Caco-2 (cell line): ENCODE data around the gene TLE3. TPM values are rescaled to one million over a fixed set of nuclear protein-coding genes. Genes with fewer than 3 reads are reported as not detected.

Experiments used
- BruUV-seq: library from RNA; stranded (reverse); fragments of 400-500 nt; replicated peaks from 2 replicates; lab custom pipeline; 2021; lab: Mats Ljungman, UMichigan
- CTCF ChIA-PET: fragments of 300-600 bp; sonication (Branson Sonifier 250); formaldehyde crosslinking; loops from one replicate; lab custom pipeline; 2022; ENCODE audit warnings: antibody characterized with exemption; lab: Charles Lee
- POLR2A ChIA-PET: fragments of 300-600 bp; sonication (Branson Sonifier 250); formaldehyde crosslinking; loops from one replicate; lab custom pipeline; 2022; ENCODE audit warnings: antibody characterized with exemption; lab: Charles Lee
- DNase-seq, 2 experiments: peaks; one replicate each; pipeline versions ENCODE4 v3.0.0 to v3.0.0-alpha.2; 2020 to 2022
- H3K27me3 ChIP-seq: replicated peaks from 2 replicates; pipeline ENCODE4 v1.6.0; 2011; ENCODE audit warnings: low read length; ENCODE audit not compliant: control insufficient read depth, insufficient read depth
- H3K36me3 ChIP-seq: 2 replicates; pipeline ENCODE4 v1.5.1; 2011; ENCODE audit warnings: low read length; ENCODE audit not compliant: control insufficient read depth, insufficient read depth
- H3K4me1 ChIP-seq: fragments of 250-450 bp; sonication (Bioruptor Pico); 2 replicates; pipeline ENCODE4 v1.5.1; 2020; ENCODE audit warnings: mild to moderate bottlenecking
- H3K4me3 ChIP-seq: 2 replicates; pipeline ENCODE4 v1.5.1; 2011; ENCODE audit warnings: low read depth, mild to moderate bottlenecking, control low read depth, low read length
- H3K9me3 ChIP-seq: fragments of 250-450 bp; sonication (Bioruptor Pico); 2 replicates; pipeline ENCODE4 v1.5.1; 2020; ENCODE audit warnings: mild to moderate bottlenecking, moderate library complexity
- H3K27ac Mint-ChIP-seq: one replicate; pipeline ENCODE4 v1.8.0; 2022; ENCODE audit warnings: mixed read lengths; ENCODE audit not compliant: unreplicated experiment
- H3K27me3 Mint-ChIP-seq: one replicate; pipeline ENCODE4 v1.8.0; 2022; ENCODE audit warnings: mixed read lengths; ENCODE audit not compliant: insufficient read depth, unreplicated experiment
- H3K36me3 Mint-ChIP-seq: one replicate; pipeline ENCODE4 v1.8.0; 2022; ENCODE audit warnings: mild to moderate bottlenecking, mixed read lengths; ENCODE audit not compliant: insufficient read depth, unreplicated experiment
- H3K4me1 Mint-ChIP-seq: one replicate; pipeline ENCODE4 v1.8.0; 2022; ENCODE audit warnings: low read depth, mixed read lengths; ENCODE audit not compliant: unreplicated experiment
- H3K4me3 Mint-ChIP-seq: one replicate; pipeline ENCODE4 v1.8.0; 2022; ENCODE audit warnings: mild to moderate bottlenecking, moderate library complexity, mixed read lengths; ENCODE audit not compliant: unreplicated experiment
- H3K9me3 Mint-ChIP-seq: one replicate; pipeline ENCODE4 v1.8.0; 2022; ENCODE audit warnings: mixed read lengths; ENCODE audit not compliant: unreplicated experiment
- CTCF ChIP-seq, 2 experiments: fragments of 200-600 bp in 1 of 2; IDR thresholded peaks; 1 replicate in 1 of 2; 2 replicates in 1 of 2; pipeline versions ENCODE4 v1.5.1 to v1.8.0; 2011 to 2022; ENCODE audit warnings: antibody characterized with exemption in 1 of 2, control low read depth in 1 of 2, inconsistent platforms in 1 of 2, low read depth in 1 of 2, low read length in 1 of 2, mild to moderate bottlenecking in 1 of 2, moderate library complexity in 1 of 2; ENCODE audit not compliant: insufficient read depth in 1 of 2, severe bottlenecking in 1 of 2, unreplicated experiment in 1 of 2
- intact Hi-C: fragments of 100-400 bp; cut with micrococcal nuclease; formaldehyde crosslinking; loops from one replicate; pipeline ENCODE4 v1.10.0; 2022; ENCODE audit not compliant: unreplicated experiment
- total RNA-seq: library from RNA; stranded (reverse); gene quantifications from 2 replicates; pipeline ENCODE4 v1.2.3, GENCODE V29; 2022

TLE3 gene
- total RNA-seq, 1 experiment from 2014 or later = 105 TPM

- Histone ChIP-seq H3K4me1 (peaks cover 15% of the 10 kb centered on the region; the same call in 1 of the 2 replicates), H3K4me3 (no peak overlapping the region), H3K27me3 (no peaks in the 10 kb centered on the region), H3K9me3 (no peaks in the 10 kb centered on the region), H3K36me3 (no peaks in the 10 kb centered on the region)
- CTCF ChIA-PET = no interaction called here
- Mint-ChIP-seq H3K27ac (no peak overlapping the region), H3K9me3 (no peaks in the 10 kb centered on the region), H3K4me1 (peaks cover 8% of the 10 kb centered on the region), H3K27me3 (no peaks in the 10 kb centered on the region), H3K36me3 (no peaks in the 10 kb centered on the region), H3K4me3 (no peak overlapping the region)
- intact Hi-C loops = no loop called here
- no peak for DNase-seq
- TF ChIP-seq CTCF (IDR thresholded peaks at IDR 0.05; ENCODE audit: insufficient read depth in 1 of 2, low read depth in 1 of 2, low read length in 1 of 2, severe bottlenecking in 1 of 2, unreplicated experiment in 1 of 2) = no peak
- no TSS peak for BruUV-seq
- POLR2A ChIA-PET = no interaction called here
Observed at GRCh38 chr15:70119911-70120508, 22.3 kb upstream of the TLE3 start.

GRCh38 chr15:70118599-70118998 is 20.9 kb upstream of the TLE3 start:
- no TSS peak for BruUV-seq
- CTCF ChIA-PET = no interaction called here
- no peaks in the 10 kb centered on the region for H3K9me3 ChIP-seq
- H3K27ac Mint-ChIP-seq = no peak overlapping the region
- no peak for DNase-seq
- POLR2A ChIA-PET = no interaction called here
- intact Hi-C loops = no loop called here
- H3K27me3 ChIP-seq = no peaks in the 10 kb centered on the region
- peaks cover 15% of the 10 kb centered on the region; the same call in 1 of the 2 replicates for H3K4me1 ChIP-seq
- H3K36me3 ChIP-seq = no peaks in the 10 kb centered on the region
- H3K4me3 Mint-ChIP-seq = no peak overlapping the region
- no peak for TF ChIP-seq CTCF (IDR thresholded peaks at IDR 0.05; ENCODE audit: insufficient read depth in 1 of 2, low read depth in 1 of 2, low read length in 1 of 2, severe bottlenecking in 1 of 2, unreplicated experiment in 1 of 2)
- no peaks in the 10 kb centered on the region for H3K9me3 Mint-ChIP-seq
- H3K4me3 ChIP-seq = no peak overlapping the region
- H3K4me1 Mint-ChIP-seq = peaks cover 16% of the 10 kb centered on the region
- H3K27me3 Mint-ChIP-seq = no peaks in the 10 kb centered on the region
- H3K36me3 Mint-ChIP-seq = no peaks in the 10 kb centered on the region

- intact Hi-C loops = no loop called here
- H3K36me3 ChIP-seq = no peaks in the 10 kb centered on the region
- no peaks in the 10 kb centered on the region for H3K9me3 Mint-ChIP-seq
- no TSS peak for BruUV-seq
- no peaks in the 10 kb centered on the region for H3K9me3 ChIP-seq
- no peak for TF ChIP-seq CTCF (IDR thresholded peaks at IDR 0.05; ENCODE audit: insufficient read depth in 1 of 2, low read depth in 1 of 2, low read length in 1 of 2, severe bottlenecking in 1 of 2, unreplicated experiment in 1 of 2)
- no peak overlapping the region for H3K27ac Mint-ChIP-seq
- ChIA-PET POLR2A (no interaction called here), CTCF (no interaction called here)
- H3K36me3 Mint-ChIP-seq = no peaks in the 10 kb centered on the region
- DNase-seq = no peak
- peaks cover 6% of the 10 kb centered on the region for H3K4me1 ChIP-seq
- H3K4me1 Mint-ChIP-seq = peaks cover 18% of the 10 kb centered on the region
- H3K27me3 ChIP-seq = no peaks in the 10 kb centered on the region
- H3K27me3 Mint-ChIP-seq = no peaks in the 10 kb centered on the region
- no peak overlapping the region for H3K4me3 Mint-ChIP-seq
- no peak overlapping the region for H3K4me3 ChIP-seq
Observed at GRCh38 chr15:70116317-70116716, 18.6 kb upstream of the TLE3 start.
